Suppressor macrophage treated with lipopolysaccharide for 1 hour (primary cell): ENCODE data around the gene LAS1L.
"Not testable (repeated sequence)": the region's sequence is repeated elsewhere in the genome, so short reads cannot be mapped to it uniquely, and the experiment has no call there.

Experiments
- DNase-seq, 3 donors: peaks; one replicate each; pipeline ENCODE4 v3.0.0-alpha.2; 2020 to 2022

LAS1L gene

DNA sequence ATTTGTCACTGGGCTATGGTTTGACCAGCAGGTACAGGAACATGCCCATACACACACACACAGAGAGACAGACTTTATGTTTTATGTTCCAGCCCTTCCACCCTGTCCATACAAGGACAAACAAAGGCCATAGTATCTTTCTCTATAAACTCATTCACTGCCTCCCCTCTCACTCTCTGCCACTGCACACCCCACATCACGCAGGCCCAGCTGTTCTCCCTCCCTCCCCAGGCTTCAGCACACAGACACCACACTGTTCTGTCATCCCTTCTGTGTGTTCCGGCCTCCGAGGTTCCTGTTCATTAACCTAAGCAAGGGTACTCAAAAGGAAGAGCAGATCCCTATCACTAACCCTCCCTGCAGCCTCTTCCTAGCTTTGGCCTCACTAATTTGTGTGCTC is 17.8 kb downstream of the LAS1L start:
- no peak for DNase-seq

DNA sequence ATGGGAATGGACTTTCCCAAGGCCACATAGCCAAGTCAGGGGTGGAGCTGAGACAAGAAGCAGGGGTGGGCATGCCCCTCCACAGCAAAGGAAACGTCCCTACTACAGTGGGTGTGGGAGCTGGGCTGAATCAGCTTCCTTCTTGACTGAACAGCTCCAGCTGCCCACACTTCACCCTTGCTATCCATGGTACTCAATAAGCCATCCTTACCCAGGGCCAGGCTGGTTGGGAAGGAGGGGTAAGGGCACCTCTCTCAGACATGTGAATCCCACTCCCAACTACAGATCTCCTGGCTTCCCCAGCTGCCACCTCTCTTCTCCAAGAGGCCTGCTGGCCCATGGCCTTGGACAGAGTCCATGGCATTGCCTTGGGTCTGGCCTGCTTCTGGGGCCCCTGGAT is 21.0 kb downstream of the LAS1L start:
- DNase-seq = no peak

GRCh38 chrX:65509400-65509799 is 25.2 kb downstream of the LAS1L start:
- DNase-seq = no peak

GRCh38 chrX:65508851-65509250 is 25.7 kb downstream of the LAS1L start:
- no peak for DNase-seq

DNA sequence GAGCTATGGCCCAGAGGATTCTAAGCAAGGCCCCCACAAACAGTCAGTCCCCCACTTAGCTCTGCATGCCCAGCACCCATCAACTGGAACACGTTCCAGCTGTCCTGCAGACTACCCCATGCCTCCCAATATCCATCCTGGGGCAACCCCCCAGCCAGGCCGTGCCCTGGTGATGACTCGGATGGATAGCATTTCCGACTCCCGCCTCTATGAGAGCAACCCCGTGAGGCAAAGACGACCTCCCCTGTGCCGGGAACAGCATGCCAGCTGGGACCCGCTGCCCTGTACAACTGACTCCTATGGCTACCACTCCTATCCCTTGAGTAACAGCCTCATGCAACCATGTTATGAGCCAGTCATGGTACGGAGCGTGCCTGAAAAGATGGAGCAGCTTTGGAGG is 32.0 kb downstream of the LAS1L start:
- DNase-seq = no peak

DNA sequence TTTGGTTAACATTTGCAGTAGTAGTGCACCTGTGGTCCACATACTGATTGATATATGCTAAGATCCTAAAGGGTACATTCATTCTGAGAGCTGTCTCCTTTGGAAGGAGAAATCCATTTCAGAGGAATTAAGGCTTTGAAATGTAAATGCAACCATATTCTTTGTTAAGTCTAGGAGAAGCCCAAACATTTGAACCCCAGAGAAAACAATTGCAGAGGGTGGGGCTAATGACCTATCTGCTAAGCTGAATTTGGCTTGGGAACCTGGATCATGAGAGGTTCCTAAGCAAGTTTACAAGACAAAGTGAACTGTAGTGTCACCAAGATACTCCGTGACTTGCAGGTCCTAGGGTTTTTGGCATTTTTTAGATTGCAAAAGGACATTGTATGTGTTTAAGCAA is 41.2 kb downstream of the LAS1L start:
- no peak for DNase-seq

GRCh38 chrX:65491620-65492019 is 43.0 kb downstream of the LAS1L start:
- DNase-seq = no peak

DNA sequence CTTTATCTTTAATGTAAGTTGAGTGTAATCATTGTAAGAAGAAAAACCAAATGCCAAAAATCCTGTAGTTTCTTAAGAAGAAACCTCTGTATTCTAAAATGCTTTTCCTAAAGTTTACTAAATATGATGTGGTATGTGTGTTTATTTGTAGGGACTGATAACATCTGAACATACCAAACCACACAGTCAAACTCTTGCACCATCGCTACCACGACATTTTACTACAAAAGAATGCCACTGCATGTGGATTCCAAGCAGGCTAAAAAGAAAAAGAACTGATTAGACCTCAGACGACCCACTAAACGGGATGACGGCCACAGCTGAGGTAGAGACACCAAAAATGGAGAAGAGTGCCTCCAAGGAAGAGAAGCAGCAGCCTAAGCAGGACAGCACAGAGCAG is 46.1 kb downstream of the LAS1L start:
- DNase-seq = no peak

DNA sequence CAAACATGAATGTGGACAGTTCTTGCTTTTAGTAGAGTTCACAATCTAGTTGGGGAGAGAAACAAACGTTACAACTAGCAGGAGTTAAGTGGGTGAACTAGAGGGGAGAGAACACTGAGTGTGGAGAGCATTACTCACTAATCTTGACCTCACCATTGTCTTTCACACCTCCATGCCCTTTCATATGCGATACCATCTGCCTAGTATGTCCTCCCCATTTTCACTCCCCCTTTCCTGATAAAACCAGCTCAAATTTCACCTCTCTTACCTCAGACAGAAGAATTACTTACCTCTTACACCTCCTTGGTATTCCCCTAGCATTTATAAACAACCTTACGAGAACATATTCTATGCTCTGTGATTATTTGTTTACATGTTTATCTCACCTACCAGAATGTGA is 53.6 kb downstream of the LAS1L start:
- DNase-seq = no peak

GRCh38 chrX:65479102-65479501 is 55.5 kb downstream of the LAS1L start:
- DNase-seq = not testable (repeated sequence)

GRCh38 chrX:65476564-65476963 is 58.0 kb downstream of the LAS1L start:
- no peak for DNase-seq

GRCh38 chrX:65463550-65463949 is 71.0 kb downstream of the LAS1L start:
- no peak for DNase-seq
